ENCODE data around the gene GABPA. TPM values are rescaled to one million over a fixed set of nuclear protein-coding genes. Genes with fewer than 3 reads are reported as not detected.
A peak's percentile ranks its signal among the peaks of the same experiment; 100 is the strongest.

Gene GABPA
- total and polyA plus RNA-seq, 7 donors: 10.8 to 32.5 (median 17.6) TPM

GRCh38 chr21:25735646-25736597, 1.1 kb downstream of the GABPA start:
- DNase-seq: peak; percentile 93
- Histone ChIP-seq H3K27me3 (no peaks in the 10 kb centered on the region), H3K36me3 (no peaks in the 10 kb centered on the region), H3K27ac (peak overlapping the region; percentile 94 to 99 (median 98)), H3K4me3 (peak overlapping the region; percentile 81 to 98 (median 85)), H3K4me1 (peaks cover 0 to 50% (median 42%) of the 10 kb centered on the region in 4 donors), H3K9me3 (no peaks in the 10 kb centered on the region)
- 1% methylated on average over 47 to 48 of the region's 48 CpGs for WGBS, 2 donors
- TF ChIP-seq POLR2AphosphoS5 (IDR thresholded peaks at IDR 0.05) (no peak), CTCF (IDR thresholded peaks at IDR 0.05) (no peak), EP300 (IDR thresholded peaks at IDR 0.05) (no peak), POLR2A (IDR thresholded peaks at IDR 0.05) (no peak)
- intact Hi-C loops (cut with DNase I): loop anchor here (5.0 to 10.0 kb wide), 4 partner anchors 56 to 1109 kb away; partner anchors contain the start of genes ADAMTS1, APP and MRPL39

DNA sequence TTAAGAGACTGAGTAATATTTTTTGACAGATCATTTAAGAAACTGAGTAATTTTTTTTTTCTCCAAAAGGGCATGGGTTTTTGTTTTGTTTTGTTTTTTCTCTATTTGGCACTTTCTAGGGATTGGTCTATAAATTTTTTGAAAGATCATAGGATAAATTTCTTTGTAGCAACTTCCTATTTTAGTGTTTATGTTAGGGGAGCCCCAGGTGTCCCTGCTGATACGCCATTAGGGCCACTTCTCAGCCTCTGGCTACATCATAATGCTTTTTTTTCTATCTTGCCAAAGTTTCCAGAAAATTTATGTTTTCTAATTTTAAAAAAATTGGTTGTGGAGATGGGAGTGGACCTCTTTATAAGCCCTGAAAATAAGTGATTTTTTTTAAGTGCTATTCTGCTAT, 2.6 kb downstream of the GABPA start:
- intact Hi-C loops (cut with DNase I): loop anchor here (5.0 to 10.0 kb wide), 4 partner anchors 55 to 1107 kb away; partner anchors contain the start of genes ADAMTS1, APP and MRPL39
- 51 to 88% methylated on average over 1 of the region's 1 CpG for WGBS, 2 donors

GRCh38 chr21:25742900-25743299, 8.1 kb downstream of the GABPA start:
- Histone ChIP-seq H3K27ac (no peak overlapping the region), H3K27me3 (no peaks in the 10 kb centered on the region), H3K9me3 (no peaks in the 10 kb centered on the region), H3K4me1 (no peaks in the 10 kb centered on the region), H3K36me3 (peaks cover 0 to 17% (median 0%) of the 10 kb centered on the region in 4 donors), H3K4me3 (no peak overlapping the region)
- TF ChIP-seq POLR2A (IDR thresholded peaks at IDR 0.05) (no peak), CTCF (IDR thresholded peaks at IDR 0.05) (no peak), POLR2AphosphoS5 (IDR thresholded peaks at IDR 0.05) (no peak), EP300 (IDR thresholded peaks at IDR 0.05) (no peak)
- DNase-seq: no peak
- intact Hi-C loops (cut with DNase I): no loop called here
- 60 to 91% methylated on average over 3 of the region's 3 CpGs for WGBS, 2 donors

More for the DNA sequence above, 2.6 kb downstream of the GABPA start:
- Histone ChIP-seq H3K36me3 (peaks cover 0 to 4% (median 0%) of the 10 kb centered on the region in 4 donors), H3K9me3 (no peaks in the 10 kb centered on the region), H3K27ac (peak overlapping the region in 2 of 4 donors; percentile 94 to 99), H3K27me3 (no peaks in the 10 kb centered on the region), H3K4me1 (peaks cover 0 to 35% (median 28%) of the 10 kb centered on the region in 4 donors), H3K4me3 (no peak overlapping the region)
- DNase-seq: no peak
- TF ChIP-seq POLR2AphosphoS5 (IDR thresholded peaks at IDR 0.05): no peak
- TF ChIP-seq EP300 (IDR thresholded peaks at IDR 0.05): no peak
- no peak for TF ChIP-seq CTCF (IDR thresholded peaks at IDR 0.05)
- no peak for TF ChIP-seq POLR2A (IDR thresholded peaks at IDR 0.05)

GRCh38 chr21:25744854-25745253, 10.1 kb downstream of the GABPA start:
- WGBS, 2 donors: 99 to 100% methylated on average over 2 of the region's 2 CpGs
- H3K4me1 ChIP-seq: no peaks in the 10 kb centered on the region
- H3K4me3 ChIP-seq: no peak overlapping the region
- intact Hi-C loops (cut with DNase I): no loop called here
- peaks cover 0 to 27% (median 4%) of the 10 kb centered on the region in 4 donors for H3K36me3 ChIP-seq
- TF ChIP-seq POLR2A (IDR thresholded peaks at IDR 0.05) (no peak), POLR2AphosphoS5 (IDR thresholded peaks at IDR 0.05) (no peak), EP300 (IDR thresholded peaks at IDR 0.05) (no peak), CTCF (IDR thresholded peaks at IDR 0.05) (no peak)
- H3K9me3 ChIP-seq: no peaks in the 10 kb centered on the region
- H3K27me3 ChIP-seq: no peaks in the 10 kb centered on the region
- H3K27ac ChIP-seq: no peak overlapping the region
- DNase-seq: no peak
